Neuronal stem cell (in vitro differentiated cells): ENCODE results near the gene FAM222B.

Source experiments
- DNase-seq: peaks from one replicate; pipeline ENCODE4 v3.0.0-alpha.2; 2013; ENCODE audit warnings: low spot score
- H2AFZ ChIP-seq: one replicate; pipeline ENCODE4 v1.6.1; 2013; ENCODE audit warnings: mild to moderate bottlenecking, low read length, inconsistent platforms
- H2AK5ac ChIP-seq: 2 replicates; pipeline ENCODE4 v1.6.1; 2013; ENCODE audit warnings: low read depth, mild to moderate bottlenecking, inconsistent platforms, low read length, moderate library complexity, mixed read lengths
- H2BK120ac ChIP-seq: 2 replicates; pipeline ENCODE4 v1.6.1; 2013; ENCODE audit warnings: low read depth, mild to moderate bottlenecking, inconsistent platforms, low read length, moderate library complexity, mixed read lengths
- H2BK12ac ChIP-seq: one replicate; pipeline ENCODE4 v1.6.1; 2013; ENCODE audit warnings: low read length, inconsistent platforms
- H2BK15ac ChIP-seq: 2 replicates; pipeline ENCODE4 v1.6.1; 2013; ENCODE audit warnings: mild to moderate bottlenecking, low read length, inconsistent platforms, mixed read lengths
- H2BK5ac ChIP-seq: one replicate; pipeline ENCODE4 v1.6.1; 2013; ENCODE audit warnings: inconsistent platforms, mild to moderate bottlenecking, low read length, moderate library complexity
- H3K14ac ChIP-seq: one replicate; pipeline ENCODE4 v1.6.1; 2013; ENCODE audit warnings: low read length, inconsistent platforms
- H3K18ac ChIP-seq: 2 replicates; pipeline ENCODE4 v1.6.1; 2013; ENCODE audit warnings: low read length, inconsistent platforms
- H3K23ac ChIP-seq: 2 replicates; pipeline ENCODE4 v1.6.1; 2013; ENCODE audit warnings: low read depth, mild to moderate bottlenecking, mixed read lengths, low read length, inconsistent platforms; ENCODE audit not compliant: poor library complexity
- H3K27ac ChIP-seq: replicated peaks from 3 replicates; pipeline ENCODE4 v1.5.1; 2013; ENCODE audit warnings: low read length, inconsistent platforms
- H3K27me3 ChIP-seq, 3 experiments: 2 replicates each; pipeline ENCODE4 v1.6.1; 2013; ENCODE audit warnings: low read length in 3 of 3, mild to moderate bottlenecking in 2 of 3, inconsistent platforms in 1 of 3, low read depth in 1 of 3, mixed read lengths in 1 of 3, moderate library complexity in 1 of 3; ENCODE audit not compliant: control insufficient read depth in 3 of 3, insufficient read depth in 3 of 3
- H3K36me3 ChIP-seq, 2 donors: replicated peaks in 1 of 2; 2 replicates each; pipeline ENCODE4 v1.6.1; 2013; ENCODE audit warnings: low read length in 2 of 2; ENCODE audit not compliant: control insufficient read depth in 2 of 2, insufficient read depth in 2 of 2
- H3K4ac ChIP-seq: 2 replicates; pipeline ENCODE4 v1.6.1; 2013; ENCODE audit warnings: inconsistent platforms, mild to moderate bottlenecking, low read length, moderate library complexity
- H3K4me1 ChIP-seq, 2 donors: 1 replicate in 1 of 2; 2 replicates in 1 of 2; pipeline ENCODE4 v1.6.1; 2013; ENCODE audit warnings: low read length in 2 of 2, low read depth in 1 of 2; ENCODE audit not compliant: control insufficient read depth in 2 of 2, insufficient read depth in 1 of 2
- H3K4me2 ChIP-seq: one replicate; pipeline ENCODE4 v1.6.1; 2013; ENCODE audit warnings: mild to moderate bottlenecking, low read length, inconsistent platforms; ENCODE audit not compliant: insufficient read depth, poor library complexity, severe bottlenecking
- H3K4me3 ChIP-seq, 2 donors: 2 replicates each; pipeline ENCODE4 v1.5.1; 2013; ENCODE audit warnings: low read length in 2 of 2, mild to moderate bottlenecking in 2 of 2, inconsistent platforms in 1 of 2, moderate library complexity in 1 of 2
- H3K79me1 ChIP-seq: one replicate; pipeline ENCODE4 v1.6.1; 2013; ENCODE audit warnings: low read depth, mild to moderate bottlenecking, inconsistent platforms, low read length, moderate library complexity
- H3K9ac ChIP-seq: one replicate; pipeline ENCODE4 v1.6.1; 2013; ENCODE audit warnings: mild to moderate bottlenecking, low read depth, low read length, inconsistent platforms; ENCODE audit not compliant: poor library complexity
- H3K9me3 ChIP-seq, 2 donors: replicated peaks in 1 of 2; 2 replicates each; pipeline versions ENCODE3 to v1.6.1; 2013; ENCODE audit warnings: low read length in 2 of 2, mild to moderate bottlenecking in 2 of 2, inconsistent platforms in 1 of 2, low read depth in 1 of 2, mixed read lengths in 1 of 2, moderate library complexity in 1 of 2; ENCODE audit not compliant: control insufficient read depth in 2 of 2, insufficient read depth in 1 of 2
- H4K8ac ChIP-seq: one replicate; pipeline ENCODE4 v1.6.1; 2013; ENCODE audit warnings: low read depth, mild to moderate bottlenecking, inconsistent platforms, low read length, moderate library complexity
- H4K91ac ChIP-seq: one replicate; pipeline ENCODE4 v1.6.1; 2013; ENCODE audit warnings: low read length, low read depth, mild to moderate bottlenecking, inconsistent platforms; ENCODE audit not compliant: poor library complexity
- WGBS, 2 donors: extraction: QIAGEN DNeasy Blood & Tissue Kit; methylation state at CpG; one replicate each; pipeline ENCODE4 v1.1.7; 2013; ENCODE audit warnings: missing lambda C conversion rate in 2 of 2, mixed read lengths in 1 of 2; ENCODE audit not compliant: insufficient read length in 2 of 2, insufficient replicate concordance in 1 of 2; ENCODE audit errors: extremely low coverage in 2 of 2; 5-methylcytosine and 5-hydroxymethylcytosine counted together

FAM222B gene

GRCh38 chr17:28726627-28727491 lies 115.7 kb downstream of the FAM222B start:
- Histone ChIP-seq H2BK15ac (peak overlapping the region; percentile 94), H4K91ac (no peak overlapping the region), H3K4me3 (peak overlapping the region; percentile 61 to 83), H3K9ac (peak overlapping the region; percentile 90), H3K4me1 (peaks cover 17 to 24% of the 10 kb centered on the region in 2 donors), H3K18ac (peak overlapping the region; percentile 94), H3K27me3 (no peaks in the 10 kb centered on the region), H3K23ac (peak overlapping the region; percentile 52), H3K27ac (peak overlapping the region; percentile 90), H2AK5ac (peak overlapping the region; percentile 88), H3K79me1 (peaks cover 2% of the 10 kb centered on the region), H2BK12ac (peak overlapping the region; percentile 14), H3K9me3 (peaks cover 0 to 1% of the 10 kb centered on the region in 2 donors), H2BK120ac (peak overlapping the region; percentile 23), H4K8ac (no peak overlapping the region), H3K4ac (no peak overlapping the region), H2AFZ (peak overlapping the region; percentile 88), H3K36me3 (peaks cover 24 to 36% of the 10 kb centered on the region in 2 donors), H3K4me2 (peak overlapping the region; percentile 100), H3K14ac (no peak overlapping the region), H2BK5ac (peak overlapping the region; percentile 96)
- no CpG with 5 or more reads among the region's 57 CpGs for whole genome bisulfite sequencing, 2 donors
- DNase-seq = peak; percentile 98

- H3K27ac ChIP-seq = peak within 1 kb of the TSS; percentile 96
- peak within 1 kb of the TSS; percentile 100 for H3K4me2 ChIP-seq
- H2AK5ac ChIP-seq = peak within 1 kb of the TSS; percentile 88
- H3K14ac ChIP-seq = peak within 1 kb of the TSS; percentile 95
- peak within 1 kb of the TSS; percentile 88 for H2AFZ ChIP-seq
- peak within 1 kb of the TSS; percentile 100 for H3K23ac ChIP-seq
- peak within 1 kb of the TSS; percentile 99 for H4K91ac ChIP-seq
- no CpG with 5 or more reads among the region's 49 CpGs for WGBS, 2 donors
- peaks cover 6% of the 10 kb centered on the region for H3K79me1 ChIP-seq
- H3K18ac ChIP-seq = peak within 1 kb of the TSS; percentile 98
- peak within 1 kb of the TSS; percentile 61 to 87 for H3K4me3 ChIP-seq
- H3K27me3 ChIP-seq = no peaks in the 10 kb centered on the region
- H3K9ac ChIP-seq = peak within 1 kb of the TSS; percentile 99
- H2BK5ac ChIP-seq = peak within 1 kb of the TSS; percentile 96
- peaks cover 0 to 1% of the 10 kb centered on the region in 2 donors for H3K9me3 ChIP-seq
- H4K8ac ChIP-seq = no peak within 1 kb of the TSS
- H3K4ac ChIP-seq = peak within 1 kb of the TSS; percentile 87
- H3K4me1 ChIP-seq = peaks cover 21 to 28% of the 10 kb centered on the region in 2 donors
- H3K36me3 ChIP-seq = peaks cover 29 to 42% of the 10 kb centered on the region in 2 donors
- peak within 1 kb of the TSS; percentile 94 for H2BK15ac ChIP-seq
- DNase-seq = peak; percentile 81
- H2BK120ac ChIP-seq = peak within 1 kb of the TSS; percentile 23
- H2BK12ac ChIP-seq = peak within 1 kb of the TSS; percentile 92
These were observed 116.4 kb downstream of the FAM222B start, which contains the start of gene TLCD1 for GRCh38 chr17:28726226-28726626. Gene TLCD1 (minus strand): TSS chr17:28726233. CDS start chr17:28726097, 136 bp downstream.

- H4K91ac ChIP-seq = peak overlapping the region; percentile 99
- peak overlapping the region; percentile 99 for H3K9ac ChIP-seq
- H3K27ac ChIP-seq = peak overlapping the region; percentile 96
- H3K4me2 ChIP-seq = peak overlapping the region; percentile 93
- H3K4me3 ChIP-seq = peak overlapping the region; percentile 61 to 87
- H3K9me3 ChIP-seq = peaks cover 0 to 1% of the 10 kb centered on the region in 2 donors
- H2AFZ ChIP-seq = peak overlapping the region; percentile 75
- DNase-seq = no peak
- H3K36me3 ChIP-seq = peaks cover 30 to 47% of the 10 kb centered on the region in 2 donors
- peak overlapping the region; percentile 96 for H2BK5ac ChIP-seq
- H3K23ac ChIP-seq = peak overlapping the region; percentile 100
- no peak overlapping the region for H2BK120ac ChIP-seq
- H3K4ac ChIP-seq = peak overlapping the region; percentile 87
- WGBS, 2 donors = no CpG with 5 or more reads among the region's 45 CpGs
- H2BK12ac ChIP-seq = peak overlapping the region; percentile 92
- peak overlapping the region; percentile 88 for H2AK5ac ChIP-seq
- H3K14ac ChIP-seq = peak overlapping the region; percentile 95
- peak overlapping the region; percentile 50 for H2BK15ac ChIP-seq
- no peak overlapping the region for H4K8ac ChIP-seq
- H3K18ac ChIP-seq = peak overlapping the region; percentile 98
- H3K79me1 ChIP-seq = peaks cover 6% of the 10 kb centered on the region
- peaks cover 24 to 28% of the 10 kb centered on the region in 2 donors for H3K4me1 ChIP-seq
- H3K27me3 ChIP-seq = no peaks in the 10 kb centered on the region
These were observed 116.8 kb downstream of the FAM222B start for GRCh38 chr17:28725660-28726225.
